Liver (tissue), 3 donors: Measurements from ENCODE around the gene CLIP2.

Experiments used
- CTCF ChIP-seq: fragments of 150-350 bp; IDR thresholded peaks from 2 replicates; pipeline ENCODE4 v1.5.1; 2017; ENCODE audit warnings: improper control_type of control experiment, low read depth, low read length; ENCODE audit not compliant: missing input control
- FOXA1 ChIP-seq: IDR thresholded peaks from 2 replicates; pipeline ENCODE4 v1.6.1; 2016; ENCODE audit warnings: antibody characterized with exemption
- HNF4G ChIP-seq: IDR thresholded peaks from 2 replicates; pipeline ENCODE4 v1.6.1; 2016; ENCODE audit warnings: antibody characterized with exemption
- JUND ChIP-seq, 2 donors: IDR thresholded peaks; 2 replicates each; pipeline ENCODE4 v1.6.1; 2016; ENCODE audit warnings: antibody characterized with exemption in 2 of 2
- MAX ChIP-seq: IDR thresholded peaks from 2 replicates; pipeline ENCODE4 v1.6.1; 2016; ENCODE audit warnings: antibody characterized with exemption
- RAD21 ChIP-seq, 2 donors: IDR thresholded peaks; 2 replicates each; pipeline ENCODE4 v1.6.1; 2016; ENCODE audit warnings: antibody characterized with exemption in 2 of 2, mild to moderate bottlenecking in 2 of 2
- REST ChIP-seq: IDR thresholded peaks from 2 replicates; pipeline ENCODE4 v1.6.1; 2016; ENCODE audit warnings: antibody characterized with exemption, mild to moderate bottlenecking
- RXRA ChIP-seq, 2 donors: IDR thresholded peaks; 2 replicates each; pipeline ENCODE4 v1.6.1; 2017 to 2018; ENCODE audit warnings: antibody characterized with exemption in 2 of 2, mild to moderate bottlenecking in 1 of 2
- YY1 ChIP-seq: IDR thresholded peaks from 2 replicates; pipeline ENCODE4 v1.6.1; 2016; ENCODE audit warnings: antibody characterized with exemption, mild to moderate bottlenecking
- donor health status: healthy.
- donor health status: healthy.

GRCh38 chr7:74300926-74301325 lies 11.7 kb downstream of the CLIP2 start:
- TF ChIP-seq CTCF: no peak
- no peak for TF ChIP-seq RXRA (IDR thresholded peaks at IDR 0.05)
- TF ChIP-seq RAD21 (IDR thresholded peaks at IDR 0.05): no peak
- TF ChIP-seq FOXA1: no peak
- TF ChIP-seq MAX: no peak
- TF ChIP-seq YY1: no peak
- no peak for TF ChIP-seq JUND (IDR thresholded peaks at IDR 0.05)
- no peak for TF ChIP-seq HNF4G
- no peak for TF ChIP-seq REST
